NCI-H1105 (cell line): ENCODE results near the gene GINS2.
A peak's percentile ranks its signal among the peaks of the same experiment; 100 is the strongest.

Source experiments
- DNase-seq: peaks from one replicate; lab custom pipeline; 2025; lab: John Stamatoyannopoulos, UW

Gene GINS2

DNA sequence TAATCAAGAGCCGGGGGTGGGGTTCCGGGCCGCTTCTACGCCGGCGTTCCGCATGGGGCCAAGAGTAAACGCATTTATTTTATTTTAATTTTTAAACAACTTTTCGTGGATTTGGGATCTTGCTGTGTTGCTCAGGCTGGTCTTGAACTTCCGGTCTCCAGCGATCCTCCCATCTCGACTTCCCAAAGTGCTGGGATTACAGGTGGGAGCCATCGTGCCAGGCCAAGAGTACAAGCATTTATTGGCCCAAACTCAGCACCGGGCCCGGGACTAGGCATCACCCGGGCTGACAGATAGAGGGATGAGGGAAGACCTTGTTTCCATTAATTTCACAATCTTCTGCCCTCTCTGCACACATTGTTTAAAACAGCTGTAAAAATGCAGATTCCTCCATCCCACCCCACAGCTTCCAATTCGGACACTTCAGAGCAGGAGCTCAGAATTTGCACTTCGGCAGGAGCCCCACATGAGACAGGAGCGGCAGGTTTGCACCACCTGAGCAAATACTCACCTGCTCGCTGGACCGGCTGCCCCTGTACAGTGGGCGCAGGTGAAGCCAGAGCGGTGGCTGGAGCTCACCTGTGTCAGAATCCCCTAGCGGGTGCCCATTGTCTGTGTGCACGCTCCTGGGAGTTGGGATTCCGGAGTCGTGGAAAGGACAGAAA is 663 bp upstream of the GINS2 start:
- no peak for DNase-seq

DNA sequence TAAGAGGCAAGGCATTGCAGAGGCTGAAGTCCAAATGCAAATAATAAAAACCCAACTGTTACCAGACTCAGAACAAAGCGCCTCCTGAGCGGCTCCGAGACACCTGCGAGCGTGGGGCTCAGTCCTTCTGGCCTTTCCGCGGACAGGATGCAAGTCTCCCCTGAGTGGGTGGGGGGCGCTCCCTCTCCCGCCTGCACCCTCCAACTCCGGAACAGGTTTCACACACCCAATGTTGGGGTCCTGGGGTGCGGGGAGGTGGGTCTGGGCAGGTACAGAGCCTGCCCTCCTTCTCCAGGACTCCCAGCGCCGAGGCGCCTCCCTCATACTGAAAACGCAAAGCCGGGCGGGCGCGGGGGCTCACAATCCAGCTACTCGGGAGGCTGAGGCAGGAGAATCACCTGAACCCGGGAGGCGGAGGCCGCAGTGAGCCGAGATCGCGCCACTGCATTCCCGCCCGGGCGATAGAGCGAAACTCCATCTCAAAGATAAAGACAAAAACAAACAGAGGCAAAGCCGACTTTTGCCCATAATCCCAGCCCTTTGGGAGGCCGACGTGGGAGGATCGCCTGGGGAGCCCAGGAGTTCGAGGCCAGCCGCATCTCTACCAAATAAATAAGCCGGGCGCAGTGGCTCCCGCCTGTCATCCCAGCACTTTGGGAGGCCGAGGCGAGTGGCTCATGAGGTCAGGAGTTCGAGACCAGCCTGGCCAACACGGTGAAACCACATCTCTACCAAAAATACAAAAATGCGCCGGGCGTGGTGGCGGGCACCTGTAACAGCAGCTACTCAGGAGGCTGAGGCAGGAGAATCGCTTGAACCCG is 893 bp downstream of the GINS2 start:
- DNase-seq: no peak

DNA sequence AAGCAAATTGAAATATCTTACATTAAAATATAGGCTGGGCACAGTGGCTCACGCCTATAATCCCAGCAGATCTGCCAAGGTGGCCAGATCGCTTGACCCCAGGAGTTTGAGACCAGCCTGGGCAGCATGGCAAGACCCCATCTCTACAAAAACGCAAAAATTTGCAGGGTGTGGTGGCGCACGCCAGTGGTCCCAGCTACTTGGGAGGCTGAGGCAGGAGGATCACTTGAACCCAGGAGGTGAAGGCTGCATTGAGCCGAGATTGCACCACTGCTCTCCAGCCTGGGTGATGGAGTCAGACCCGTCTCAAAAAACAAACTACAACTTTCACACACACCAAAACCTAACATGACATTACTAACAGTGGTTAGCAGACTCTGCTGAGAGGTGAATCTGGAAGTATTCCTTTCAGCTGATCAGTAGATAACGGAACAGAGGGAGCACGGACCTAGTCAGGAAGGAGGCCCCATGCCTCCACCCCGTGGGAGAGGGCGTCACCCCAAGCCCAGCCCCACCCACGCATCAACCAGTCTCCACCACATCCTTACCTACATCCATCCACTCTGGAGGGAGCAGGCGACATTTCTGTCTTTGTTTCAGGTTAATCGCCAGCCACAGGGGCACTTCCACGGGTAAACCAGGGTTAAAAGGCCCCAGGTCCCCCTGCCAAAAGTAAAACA is 1.7 kb downstream of the GINS2 start:
- DNase-seq: no peak

DNA sequence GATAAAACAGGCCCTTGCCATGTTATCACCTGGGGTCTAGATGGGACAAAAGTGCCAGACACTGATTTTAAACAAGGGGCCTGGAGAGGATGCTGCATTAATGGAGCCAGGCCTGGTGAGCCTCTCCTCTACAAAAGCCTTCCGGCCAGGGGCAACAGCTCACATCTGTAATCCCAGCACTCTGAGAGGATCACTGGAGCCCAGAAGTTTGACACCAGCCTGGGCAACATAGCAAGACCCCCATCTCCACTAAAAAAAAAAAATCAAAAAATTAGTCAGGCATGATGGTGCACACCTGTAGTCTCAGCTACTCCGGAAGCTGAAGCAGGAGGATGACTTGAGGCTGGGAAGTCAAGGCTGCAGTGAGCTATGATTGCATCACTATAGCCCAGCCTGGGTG is 3.5 kb downstream of the GINS2 start:
- DNase-seq: no peak

DNA sequence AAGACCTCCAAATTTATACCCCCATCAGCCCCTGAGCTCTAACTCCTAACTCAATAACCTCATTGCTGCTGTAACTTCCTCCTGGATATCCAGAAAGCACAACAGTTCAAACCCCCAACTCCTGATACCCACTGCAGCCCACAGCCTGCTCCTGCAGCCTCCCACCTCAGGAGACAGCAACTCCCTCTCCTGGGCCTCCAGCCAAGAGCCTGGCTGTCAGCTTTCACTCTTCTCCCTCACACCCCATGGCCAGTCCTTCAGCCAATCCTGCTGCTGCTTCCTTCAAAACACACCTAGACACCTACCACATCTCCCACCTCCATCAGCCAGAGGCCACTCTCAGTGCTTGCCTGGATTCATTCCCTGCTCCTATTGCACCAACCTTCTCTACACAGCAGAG is 5.4 kb downstream of the GINS2 start:
- peak; percentile 9 for DNase-seq

DNA sequence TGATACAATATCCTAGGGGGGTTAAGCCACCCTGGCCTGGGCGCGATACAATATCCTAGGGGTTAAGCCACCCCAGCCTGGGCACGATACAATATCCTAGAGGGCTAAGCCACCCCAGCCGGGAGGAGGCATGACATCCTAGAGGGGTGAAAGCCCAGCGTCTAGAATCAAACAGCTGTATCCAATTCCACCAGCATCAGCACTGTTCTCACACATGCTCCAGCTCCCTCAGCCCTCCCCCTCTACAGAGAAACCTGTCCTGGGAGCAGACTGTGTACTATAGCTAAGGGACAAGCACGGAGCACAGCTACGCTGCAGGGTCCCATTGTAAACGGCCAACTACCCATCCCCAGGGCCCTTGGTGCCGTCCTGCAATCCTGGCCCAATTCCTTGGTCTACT is 6.2 kb downstream of the GINS2 start:
- no peak for DNase-seq

DNA sequence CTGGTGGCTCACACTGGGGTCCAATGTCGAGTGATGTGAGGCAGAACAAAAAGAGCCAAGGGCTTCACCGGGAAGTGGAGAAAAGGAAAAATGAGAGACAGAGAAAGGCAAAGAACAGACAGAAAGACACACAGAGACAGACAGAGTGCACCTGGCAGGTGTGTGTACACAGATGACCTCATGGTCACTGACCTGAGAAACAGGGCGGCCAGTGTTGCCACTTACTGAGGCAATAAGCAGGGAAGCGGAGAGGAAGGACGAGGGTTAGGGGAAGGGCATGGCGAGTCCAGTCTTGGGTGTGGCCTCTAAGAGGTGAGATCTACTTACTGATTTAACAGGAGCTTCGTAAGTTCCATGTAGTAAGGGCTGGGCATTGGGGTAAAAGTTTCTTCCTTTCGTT is 7.5 kb downstream of the GINS2 start:
- no peak for DNase-seq

DNA sequence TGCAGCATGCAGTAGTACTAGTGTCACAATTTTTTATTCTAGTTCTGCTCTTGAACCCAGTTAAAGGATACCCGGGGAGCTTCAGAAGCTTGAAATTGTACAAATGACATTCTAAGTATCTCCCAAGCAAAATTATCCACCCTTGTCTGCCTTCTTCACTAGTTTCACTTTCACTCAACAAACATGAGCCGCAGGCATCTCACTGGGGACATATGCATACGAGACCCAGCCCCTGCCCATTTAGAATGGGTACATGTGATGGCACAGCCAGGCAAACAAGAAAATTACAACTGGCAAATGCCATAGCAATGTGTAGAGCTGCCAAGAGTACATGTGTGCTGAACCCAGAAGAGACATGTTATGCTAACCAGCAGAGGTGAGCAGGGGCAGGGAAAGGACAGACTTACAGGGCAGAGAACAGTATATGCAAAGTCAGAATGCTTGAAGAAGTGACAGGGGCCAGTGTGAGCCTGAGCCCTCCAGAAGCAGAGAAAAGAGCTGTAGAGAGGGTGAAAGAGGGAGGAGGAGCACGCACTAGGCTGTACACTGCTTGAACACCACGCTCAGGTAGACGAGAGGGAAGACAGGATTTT is 8.3 kb downstream of the GINS2 start:
- DNase-seq: no peak

DNA sequence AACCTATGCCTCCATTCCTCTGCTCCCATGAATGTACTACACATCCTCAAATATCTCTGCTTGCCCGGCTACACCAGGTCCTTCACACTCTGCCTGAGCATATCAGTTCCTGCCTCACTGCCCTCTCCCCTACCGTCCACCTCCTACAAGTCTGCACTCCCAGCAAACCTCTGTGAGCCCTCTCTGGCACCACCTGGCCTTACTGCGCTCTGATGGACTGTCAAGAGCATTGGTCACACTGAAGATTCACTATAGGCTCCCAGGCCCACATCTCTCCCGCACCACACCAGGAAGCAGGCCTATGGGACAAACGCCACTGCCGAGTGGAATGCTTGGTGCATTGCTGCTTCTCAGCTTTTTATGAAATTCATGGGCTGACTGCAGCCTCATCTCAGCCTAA is 8.9 kb downstream of the GINS2 start:
- DNase-seq: no peak

DNA sequence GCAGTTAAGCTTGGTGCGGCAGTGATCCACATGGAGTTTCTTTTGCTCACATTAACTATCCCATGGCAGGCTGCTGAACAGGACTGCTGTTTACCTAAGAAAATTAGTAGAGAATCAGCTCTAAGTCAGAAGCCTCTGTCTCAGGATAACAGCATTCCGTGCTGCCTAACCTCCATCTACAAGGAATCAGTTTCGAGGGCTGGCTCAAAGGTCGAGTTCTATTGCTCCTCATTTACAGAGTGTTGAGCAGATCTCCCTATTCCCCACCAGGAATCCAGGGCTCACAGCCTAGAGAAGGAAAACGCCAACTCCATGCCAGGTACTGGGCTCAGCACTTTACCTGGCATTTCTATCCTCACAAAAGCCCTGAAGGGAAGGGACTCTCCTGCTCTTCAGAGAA is 9.9 kb downstream of the GINS2 start:
- no peak for DNase-seq

DNA sequence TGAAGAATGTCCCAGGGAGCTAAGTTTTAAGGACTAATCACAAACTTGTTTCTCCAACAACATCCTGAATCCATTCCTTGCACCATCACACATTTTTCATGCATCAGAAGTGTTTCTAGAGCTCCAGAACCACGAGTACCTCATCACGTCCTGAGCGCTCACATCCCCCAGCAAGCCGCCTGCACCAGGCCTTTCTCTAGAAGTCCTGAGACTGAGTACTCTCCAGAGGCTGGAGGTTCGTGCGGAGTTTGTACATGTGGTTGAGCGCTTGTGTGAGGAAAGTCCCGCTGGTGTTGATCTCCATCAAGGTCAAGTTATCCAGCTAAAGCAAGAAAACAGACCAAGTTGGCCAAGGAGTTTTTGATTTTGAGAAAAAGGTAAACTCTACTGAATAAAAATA is 10.7 kb downstream of the GINS2 start:
- DNase-seq: no peak

DNA sequence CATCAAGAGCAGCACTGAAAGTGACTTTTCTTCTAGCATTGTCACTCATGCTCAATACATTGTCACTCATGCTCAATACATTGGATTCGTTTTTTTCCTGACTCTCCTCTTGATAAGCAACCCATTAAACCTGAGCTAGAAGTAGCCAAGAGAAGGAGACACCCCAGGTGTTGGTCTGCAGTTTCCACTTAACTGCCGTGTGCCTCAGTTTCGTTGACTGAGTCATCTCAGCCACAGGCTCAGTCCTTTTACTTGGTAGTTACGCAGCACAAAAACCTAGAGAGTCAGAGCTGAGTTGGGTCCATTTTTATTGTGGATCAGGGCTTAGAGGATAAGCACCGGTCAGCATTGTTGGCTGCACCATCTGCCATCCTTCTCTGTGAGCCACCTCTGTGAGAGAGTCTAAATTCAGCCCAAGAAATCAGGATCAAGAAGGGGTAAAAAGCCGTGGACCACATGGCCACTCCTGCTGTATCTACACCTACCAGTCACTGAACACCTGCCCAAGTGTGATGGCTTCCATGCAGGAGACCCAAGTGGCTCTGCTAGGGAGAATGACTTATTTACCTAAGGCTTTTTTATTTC is 11.3 kb downstream of the GINS2 start:
- DNase-seq: no peak

DNA sequence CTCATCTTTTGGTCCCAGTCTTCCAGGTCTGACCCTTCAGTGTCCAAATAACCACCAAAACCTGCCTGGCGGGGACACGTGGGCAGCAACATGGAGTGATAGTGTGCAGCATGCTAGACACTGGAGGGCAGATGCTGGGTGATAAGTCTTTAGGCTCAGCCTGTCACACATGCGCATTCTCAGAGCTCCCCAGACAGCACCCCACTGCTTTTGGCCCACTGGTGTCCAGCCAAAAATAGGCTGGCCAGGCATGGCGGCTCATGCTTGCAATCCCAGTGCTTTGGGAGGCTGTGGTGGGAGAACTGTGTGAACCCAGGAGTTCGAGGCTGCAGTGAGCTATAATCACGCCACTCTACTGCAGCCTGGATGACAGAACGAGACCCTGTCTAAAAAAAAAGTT is 12.3 kb downstream of the GINS2 start:
- no peak for DNase-seq

DNA sequence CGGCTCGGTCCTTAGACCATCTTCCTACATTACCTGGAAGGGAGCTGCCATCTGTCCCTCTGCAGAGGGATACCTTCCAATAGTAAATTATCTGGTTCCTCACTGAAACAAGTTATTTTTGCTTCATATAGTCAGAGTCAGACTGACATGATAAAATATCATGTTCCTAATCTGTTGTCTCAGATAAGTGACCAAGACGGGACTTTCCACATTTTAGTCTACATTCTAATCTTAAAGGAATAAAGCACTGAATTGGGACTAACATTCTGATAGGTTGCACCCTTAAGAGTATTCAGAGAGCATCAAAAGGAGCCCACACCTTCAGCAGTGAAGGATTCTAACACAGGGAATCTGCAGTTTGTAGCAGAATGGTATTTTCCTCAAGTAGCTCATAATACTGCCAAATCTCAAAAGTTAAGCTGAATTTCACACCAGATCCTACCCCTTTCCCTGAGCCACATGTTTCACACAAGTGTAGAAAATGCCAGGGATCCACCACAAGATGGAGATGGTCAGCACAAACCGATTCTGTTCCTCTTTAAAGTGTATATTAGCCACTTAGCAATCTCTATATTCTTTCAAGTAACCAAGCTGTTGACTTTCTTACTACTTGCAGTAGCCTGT is 13.4 kb downstream of the GINS2 start:
- no peak for DNase-seq

DNA sequence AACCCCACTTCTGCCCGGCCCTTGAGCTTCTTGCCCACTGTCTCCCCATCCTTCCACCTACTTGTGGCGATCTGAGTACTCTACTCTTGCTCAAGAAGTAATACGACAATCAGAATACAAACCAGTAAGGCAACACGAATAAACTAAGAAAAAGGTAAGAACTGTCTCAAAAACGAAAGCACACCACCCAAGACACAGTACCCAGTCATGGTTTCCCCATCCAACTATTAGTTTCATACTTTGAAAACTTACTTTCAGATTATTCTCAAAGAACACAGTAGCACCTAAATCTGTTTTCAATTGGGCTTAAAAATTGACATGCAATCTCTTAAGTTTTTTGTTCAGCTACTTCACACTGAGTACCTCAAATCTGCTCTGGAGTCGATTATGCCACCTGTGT is 13.9 kb downstream of the GINS2 start:
- no peak for DNase-seq

DNA sequence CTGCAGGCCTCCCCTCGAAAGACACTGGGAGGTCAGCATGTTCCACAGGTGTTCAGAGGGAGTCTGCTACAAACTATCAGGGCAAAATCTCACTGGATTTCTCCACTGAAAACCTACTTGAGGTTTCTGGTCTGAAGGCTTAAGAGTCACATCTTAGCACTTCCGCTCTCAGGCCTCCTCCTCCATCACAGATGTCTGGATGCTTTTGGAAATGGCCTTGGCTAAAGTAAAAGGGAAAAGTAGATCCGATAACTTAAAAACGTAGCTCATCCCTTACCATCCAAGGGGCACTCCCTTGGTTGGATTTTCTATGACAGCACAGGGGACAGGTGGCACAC is 14.4 kb downstream of the GINS2 start:
- no peak for DNase-seq

DNA sequence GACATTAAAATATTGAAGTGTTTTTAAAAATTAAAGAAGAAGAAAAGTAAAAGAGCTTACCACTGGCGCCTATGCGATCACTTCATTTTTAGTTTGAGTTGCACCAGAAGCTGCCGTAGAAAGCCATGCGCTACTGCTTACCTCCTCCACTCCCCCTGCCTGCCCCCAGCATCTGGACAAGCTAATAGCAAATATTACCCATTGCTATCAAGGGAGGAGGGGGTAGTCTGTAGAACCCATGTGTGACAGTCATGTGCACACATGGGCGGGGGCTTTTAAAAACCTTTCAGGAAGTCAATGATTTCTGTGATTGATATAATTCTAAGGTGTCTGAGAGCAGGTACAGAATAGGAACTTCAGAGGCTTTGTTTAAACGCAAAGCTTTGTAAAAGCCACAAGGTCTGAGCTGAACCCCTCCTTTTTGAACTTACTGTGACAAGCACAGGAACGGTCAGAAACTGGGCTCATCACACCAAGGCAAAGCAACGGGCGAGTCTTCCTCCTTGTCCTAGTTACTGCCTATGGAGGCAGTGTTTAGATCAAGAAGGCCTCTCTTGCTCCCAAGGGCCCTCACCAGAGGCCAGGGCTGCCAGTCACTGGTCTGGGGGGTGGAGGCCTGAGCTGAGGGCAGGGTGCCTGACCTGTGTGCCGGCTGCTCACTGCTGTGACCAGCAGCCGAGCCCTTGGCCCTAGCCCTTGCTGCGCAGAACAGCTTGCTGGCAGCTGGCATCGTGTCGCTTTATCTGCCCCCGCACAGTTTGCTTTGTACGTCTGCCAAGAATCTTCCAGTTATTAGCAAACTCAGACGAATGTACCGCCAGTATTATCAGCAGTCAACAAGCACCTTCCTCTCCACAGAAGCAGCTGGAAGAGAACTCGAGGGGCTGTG is 15.0 kb downstream of the GINS2 start:
- peak; percentile 63 for DNase-seq

DNA sequence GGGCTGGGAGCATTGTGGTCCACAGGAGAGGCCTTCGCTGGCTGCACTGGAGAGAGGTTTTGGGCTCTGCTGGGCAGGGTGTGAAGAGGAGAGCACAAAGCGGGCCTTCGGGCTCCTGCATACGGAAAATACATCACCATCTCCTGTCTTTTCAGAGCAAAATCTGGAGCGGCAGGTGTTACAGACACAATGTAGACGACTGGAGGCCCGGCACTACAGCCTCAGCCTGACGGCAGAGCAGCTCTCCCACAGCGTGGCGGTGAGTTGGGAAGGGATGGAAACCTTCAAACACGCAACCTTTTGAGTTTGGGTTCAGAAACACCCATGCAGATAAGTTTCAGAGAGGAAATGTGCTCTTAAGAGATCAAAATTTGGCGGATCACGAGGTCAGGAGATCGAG is 17.9 kb downstream of the GINS2 start:
- DNase-seq: no peak

DNA sequence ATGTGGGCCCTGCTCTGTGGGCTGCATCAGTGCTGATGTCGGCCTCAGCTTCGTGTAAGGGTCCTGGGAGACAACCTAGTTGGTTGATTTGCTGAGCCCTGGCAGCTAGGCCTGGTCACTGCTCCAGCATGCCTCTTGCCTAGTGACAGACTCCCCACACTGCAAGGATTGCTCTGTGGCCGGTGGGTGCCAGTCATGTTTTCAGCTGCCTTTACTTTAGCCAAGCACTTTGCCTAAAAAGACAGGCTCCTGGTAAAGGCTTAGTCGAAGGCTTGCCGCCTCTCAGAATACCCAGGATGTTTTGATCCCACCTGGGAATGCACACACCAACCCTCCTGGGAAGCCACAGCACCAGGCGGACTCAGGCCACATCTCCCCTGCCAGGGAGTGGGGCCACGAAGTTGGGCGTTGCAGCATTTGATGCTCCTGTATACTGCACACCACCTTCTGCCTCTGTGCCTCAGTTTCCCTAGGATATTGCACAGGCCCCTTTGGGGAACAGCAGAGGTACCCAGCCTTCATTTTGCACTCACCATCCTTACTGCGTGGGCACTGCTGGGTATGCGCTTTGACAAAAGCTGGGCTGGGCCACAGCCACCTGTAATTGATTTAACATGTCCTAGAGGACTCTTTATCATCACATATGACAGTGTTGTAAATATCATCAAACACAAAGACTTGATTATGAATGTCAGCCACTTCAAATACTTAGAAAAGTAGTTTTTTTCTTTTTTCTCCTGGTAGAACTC is 19.9 kb downstream of the GINS2 start:
- no peak for DNase-seq

DNA sequence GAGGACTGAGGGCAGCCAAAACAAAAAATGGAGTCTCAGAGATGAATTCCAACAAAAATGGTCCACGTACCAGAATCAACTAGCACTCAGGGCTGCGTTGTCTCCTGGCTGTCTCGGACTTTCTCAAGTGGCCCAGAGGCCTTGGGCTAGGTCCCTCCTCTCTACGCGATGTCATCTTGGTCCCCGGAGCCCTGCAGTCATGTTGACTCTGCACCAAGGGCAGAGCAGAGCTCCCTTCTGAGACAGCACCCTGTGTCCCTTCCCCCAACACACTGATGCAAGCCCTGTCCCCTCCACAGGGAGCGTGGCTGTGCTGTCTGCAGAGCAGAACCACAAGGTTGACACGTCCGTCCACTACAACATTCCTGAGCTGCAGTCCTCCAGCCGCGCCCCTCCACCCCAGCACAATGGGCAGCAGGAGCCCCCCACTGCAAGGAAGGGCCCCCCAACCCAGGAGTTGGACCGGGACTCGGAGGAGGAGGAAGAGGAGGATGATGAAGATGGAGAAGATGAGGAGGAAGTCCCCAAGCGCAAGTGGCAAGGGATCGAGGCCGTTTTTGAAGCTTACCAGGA is 20.8 kb downstream of the GINS2 start:
- no peak for DNase-seq
